T-helper 1 cell (primary cell): ENCODE results near the gene ZCRB1.

Experiments
- DNase-seq, 5 donors: peaks; one replicate each; pipeline ENCODE4 v3.0.0-alpha.2; 2012 to 2020

The ZCRB1 gene

DNA sequence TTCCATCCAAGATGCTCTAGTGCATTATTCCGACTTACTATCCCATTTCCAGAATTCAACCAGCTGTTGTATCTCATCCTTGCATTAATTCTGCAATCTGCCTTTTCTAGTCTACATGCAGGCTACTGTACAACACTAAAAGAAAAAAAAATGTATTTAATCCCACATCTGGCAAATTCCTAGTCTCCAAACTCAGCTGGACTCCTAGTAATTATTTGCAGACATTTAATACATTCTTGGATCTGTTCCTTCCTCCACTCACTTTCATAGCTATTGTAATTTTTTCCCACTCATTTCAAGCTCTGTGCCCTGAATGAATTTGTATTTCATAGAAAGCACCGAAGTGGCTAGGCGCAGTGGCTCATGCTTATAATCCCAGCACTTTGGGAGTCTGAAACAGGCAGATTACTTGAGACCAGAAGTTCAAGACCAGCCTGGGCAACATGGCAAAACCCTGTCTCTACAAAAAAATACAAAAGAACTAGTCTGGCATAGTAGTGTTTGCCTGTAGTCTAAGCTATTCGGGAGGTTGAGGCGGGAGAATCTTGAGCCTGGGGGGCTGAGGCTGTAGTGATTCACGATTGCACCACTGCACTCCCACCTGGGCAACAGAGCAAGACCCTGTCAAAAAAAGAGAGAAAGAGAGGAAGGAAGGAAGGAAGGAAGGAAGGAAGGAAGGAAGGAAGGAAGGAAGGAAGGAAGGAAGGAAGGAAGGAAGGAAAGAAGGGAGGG, 48.3 kb downstream of the ZCRB1 start:
- no peak for DNase-seq

DNA sequence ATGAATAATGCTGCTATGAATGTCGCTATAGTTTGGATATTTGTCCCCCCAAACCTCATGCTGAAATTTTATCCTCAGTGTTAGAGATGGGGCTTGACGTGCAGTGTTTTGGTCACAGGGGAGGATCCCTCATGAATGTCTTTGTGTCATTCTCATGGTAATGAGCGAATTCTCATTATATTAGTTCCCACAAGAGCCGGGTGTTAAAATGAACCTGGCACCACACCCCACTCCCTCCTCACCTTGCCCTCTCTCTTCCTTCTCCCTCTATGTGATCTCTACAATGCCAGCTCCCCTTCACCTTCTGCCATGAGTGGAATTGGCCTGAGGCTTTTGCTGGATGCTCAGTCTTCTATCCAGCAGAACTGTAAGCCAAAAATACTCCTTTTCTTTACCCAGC, 50.4 kb downstream of the ZCRB1 start:
- DNase-seq: no peak

DNA sequence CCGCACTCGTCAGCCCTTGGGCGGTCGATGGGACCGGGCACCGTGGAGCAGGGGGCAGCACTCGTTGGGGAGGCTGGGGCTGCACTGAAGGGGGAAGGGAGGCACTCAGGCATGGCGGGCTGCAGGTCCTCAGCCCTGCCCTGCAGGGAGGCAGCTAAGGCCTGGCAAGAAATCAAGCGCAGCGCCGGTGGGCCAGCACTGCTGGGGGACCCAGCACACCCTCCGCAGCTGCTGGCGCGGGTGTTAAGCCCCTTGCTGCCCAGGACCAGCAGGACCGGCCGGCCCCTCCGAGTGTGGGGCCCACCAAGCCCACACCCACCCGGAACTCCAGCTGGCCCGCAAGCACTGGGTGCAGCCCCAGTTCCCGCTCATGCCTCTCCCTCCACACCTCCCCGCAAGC, 52.2 kb downstream of the ZCRB1 start:
- no peak for DNase-seq

DNA sequence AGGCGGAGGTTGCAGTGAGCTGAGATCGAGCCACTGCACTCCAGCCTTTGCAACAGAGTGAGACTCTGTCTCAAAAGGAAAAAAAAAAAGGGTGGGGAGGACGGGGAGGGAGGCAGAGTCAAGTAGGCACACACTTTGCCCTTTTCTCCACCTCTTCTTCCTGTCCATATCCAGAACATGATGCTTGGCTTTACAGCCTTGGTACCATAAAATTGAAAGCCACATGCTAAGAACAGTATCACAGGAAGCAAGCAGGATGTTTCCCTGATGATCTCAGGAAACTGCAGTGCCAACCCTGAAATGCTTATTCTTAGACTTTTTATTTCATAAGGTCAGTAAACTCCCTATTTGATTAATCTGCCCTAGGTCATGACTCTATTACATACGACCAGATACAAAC, 55.3 kb downstream of the ZCRB1 start:
- no peak for DNase-seq

DNA sequence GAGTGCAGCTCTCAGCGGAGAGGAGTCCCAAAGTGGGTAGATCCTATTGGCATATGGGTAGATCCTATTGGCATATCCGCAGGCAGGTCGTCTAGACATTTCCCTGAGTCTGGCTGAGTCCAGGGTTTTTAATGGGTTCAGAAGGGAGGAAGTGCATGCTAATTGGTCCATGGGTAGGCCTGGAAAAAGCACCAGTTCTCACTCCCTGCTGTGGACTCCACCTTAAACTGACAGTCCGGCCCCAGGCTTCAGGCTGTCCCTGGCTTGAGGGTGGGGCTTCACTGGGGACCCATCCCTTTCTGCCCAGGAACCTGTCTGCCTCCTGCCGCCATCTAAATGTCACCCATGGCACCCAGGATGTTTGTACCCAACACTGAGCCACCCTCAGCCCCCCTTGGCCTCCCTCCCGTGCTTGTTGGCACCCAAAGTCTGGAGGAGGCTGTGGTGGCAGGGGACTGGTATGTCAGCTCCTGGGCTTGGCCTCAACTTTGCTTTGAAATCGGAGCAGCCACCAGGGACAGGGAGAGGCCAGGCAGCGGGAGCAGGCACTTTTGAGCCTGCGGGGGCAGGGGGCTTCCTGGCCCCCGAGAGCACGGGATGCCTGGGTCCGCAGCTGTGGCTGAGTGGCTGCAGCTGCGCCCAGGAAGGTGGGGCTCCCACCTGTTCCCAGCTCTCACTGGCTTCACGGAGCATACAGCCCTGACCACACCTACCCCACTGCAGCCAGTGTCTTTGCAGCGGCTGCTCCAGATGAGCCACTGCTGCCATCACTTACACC, 58.3 kb downstream of the ZCRB1 start:
- DNase-seq: no peak

DNA sequence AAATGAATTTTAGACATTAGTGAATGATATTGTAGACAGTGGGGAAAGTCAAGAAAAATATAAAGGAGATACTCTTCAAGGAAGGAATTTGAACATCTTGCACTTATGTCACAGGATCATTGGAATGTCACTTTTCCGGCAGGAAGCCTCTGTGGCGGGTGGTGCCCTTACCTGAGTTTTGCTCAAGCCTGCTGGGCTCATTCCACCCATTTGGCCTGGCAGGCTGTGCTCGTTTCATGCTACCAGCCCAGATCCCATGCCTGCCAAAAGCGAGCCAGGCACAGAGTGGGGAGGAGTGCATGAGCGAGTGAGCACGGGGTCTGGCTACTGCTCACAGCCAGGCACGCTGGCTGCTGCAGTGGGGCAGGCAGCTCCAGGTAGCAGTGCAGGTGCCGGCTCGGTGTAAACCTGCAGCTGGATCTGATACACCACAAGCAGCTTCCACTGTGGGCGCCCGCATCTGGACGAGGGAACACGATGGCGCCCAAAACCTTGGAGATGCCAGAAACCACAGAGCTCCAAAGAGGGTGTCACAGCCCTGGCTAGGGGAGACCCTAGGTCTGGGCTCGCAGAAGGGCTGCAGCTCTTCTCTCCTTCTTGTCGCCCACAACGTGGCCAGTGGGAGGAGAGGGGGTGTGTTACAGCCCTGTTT, 59.2 kb downstream of the ZCRB1 start:
- DNase-seq: no peak

DNA sequence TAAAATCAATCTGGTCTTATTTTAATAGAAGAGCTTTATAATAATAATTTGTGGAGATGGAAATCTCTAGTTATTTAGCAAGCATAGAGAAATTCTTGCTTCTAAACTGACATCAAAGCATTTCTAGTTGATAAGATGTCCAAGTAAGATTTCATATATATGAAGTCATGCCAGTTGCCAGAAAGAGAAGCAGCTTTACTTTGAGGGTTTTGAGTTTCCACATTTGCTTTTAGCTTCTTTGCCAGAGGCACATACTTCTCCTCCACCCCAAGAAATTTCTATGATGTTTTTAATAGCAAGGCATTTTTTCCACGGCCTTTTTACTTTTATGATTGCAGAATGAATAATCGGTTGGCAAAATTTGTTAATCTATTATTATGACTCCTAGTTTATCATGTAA, 63.6 kb downstream of the ZCRB1 start:
- no peak for DNase-seq
